PC-9 (cell line): ENCODE results near the gene PGRMC2.

Source experiments
- CTCF ChIP-seq: fragments of 200-600 bp; sonication (generic); conservative IDR thresholded peaks from 2 replicates; pipeline ENCODE4 v1.6.1; 2017; ENCODE audit warnings: mixed run types, antibody characterized with exemption, mild to moderate bottlenecking, moderate library complexity
- EZH2 ChIP-seq: fragments of 200-600 bp; sonication (generic); IDR thresholded peaks from 2 replicates; pipeline ENCODE4 v1.8.0; 2017; ENCODE audit warnings: antibody characterized with exemption, low read depth

- TF ChIP-seq EZH2, result no peak
- TF ChIP-seq CTCF, result no peak
Measured at GRCh38 chr4:128275346-128275745, 12.3 kb downstream of the PGRMC2 start.
